ENCODE results near the gene UBE3B. TPM values are rescaled to one million over a fixed set of nuclear protein-coding genes. Genes with fewer than 3 reads are reported as not detected.

Gene UBE3B
- total and polyA plus RNA-seq, 2 experiments from 2014 or later, result 20.1 to 35.5 TPM

GRCh38 chr12:109537136-109537535, 59.7 kb downstream of the UBE3B start:
- H3K27ac ChIP-seq, result no peak overlapping the region
- no peaks in the 10 kb centered on the region for H3K27me3 ChIP-seq
- no peaks in the 10 kb centered on the region for H3K9me3 ChIP-seq (ENCODE audit: low read depth)
- no peaks in the 10 kb centered on the region for H3K9me2 ChIP-seq (replicated peaks; ENCODE audit: insufficient read depth)
- H3K79me2 ChIP-seq, result no peaks in the 10 kb centered on the region
- H3K4me2 ChIP-seq, result no peak overlapping the region
- H3K4me1 ChIP-seq (ENCODE audit: insufficient read depth), result no peaks in the 10 kb centered on the region
- WGBS (ENCODE audit: low lambda C conversion rate, missing lambda C conversion rate), result 87% methylated on average over 8 of the region's 8 CpGs
- DNase-seq (ENCODE audit: low spot score), result no peak
- no peak overlapping the region for H3K4me3 ChIP-seq
- TF ChIP-seq EZH2 (IDR thresholded peaks at IDR 0.05; ENCODE audit: borderline replicate concordance) (no peak), EZH2phosphoT487 (IDR thresholded peaks at IDR 0.05; ENCODE audit: low read depth, severe bottlenecking, unreplicated experiment) (no peak), CTCF (IDR thresholded peaks at IDR 0.05; ENCODE audit: poor library complexity) (no peak)
- H2AFZ ChIP-seq, result no peak overlapping the region
- H3K36me3 ChIP-seq (replicated peaks; ENCODE audit: insufficient read depth, low read depth), result no peaks in the 10 kb centered on the region
- H4K20me1 ChIP-seq (ENCODE audit: insufficient read depth, poor library complexity, severe bottlenecking), result no peaks in the 10 kb centered on the region

- Histone ChIP-seq H3K4me1 (ENCODE audit: insufficient read depth) (no peaks in the 10 kb centered on the region), H3K9me2 (replicated peaks; ENCODE audit: insufficient read depth) (no peaks in the 10 kb centered on the region), H2AFZ (no peak overlapping the region), H3K4me2 (no peak overlapping the region), H3K4me3 (no peak overlapping the region), H4K20me1 (ENCODE audit: insufficient read depth, poor library complexity, severe bottlenecking) (no peaks in the 10 kb centered on the region), H3K9me3 (ENCODE audit: low read depth) (no peaks in the 10 kb centered on the region), H3K27me3 (no peaks in the 10 kb centered on the region), H3K79me2 (no peaks in the 10 kb centered on the region), H3K27ac (no peak overlapping the region), H3K36me3 (replicated peaks; ENCODE audit: insufficient read depth, low read depth) (no peaks in the 10 kb centered on the region)
- TF ChIP-seq EZH2phosphoT487 (IDR thresholded peaks at IDR 0.05; ENCODE audit: low read depth, severe bottlenecking, unreplicated experiment) (no peak), EZH2 (IDR thresholded peaks at IDR 0.05; ENCODE audit: borderline replicate concordance) (no peak), CTCF (IDR thresholded peaks at IDR 0.05; ENCODE audit: poor library complexity) (no peak)
- 56% methylated on average over 16 of the region's 16 CpGs for WGBS (ENCODE audit: low lambda C conversion rate, missing lambda C conversion rate)
- DNase-seq (ENCODE audit: low spot score), result peak; percentile 38
Measured at GRCh38 chr12:109538191-109538863, 60.9 kb downstream of the UBE3B start.

GRCh38 chr12:109539508-109539907, 62.1 kb downstream of the UBE3B start:
- no peaks in the 10 kb centered on the region for H3K27me3 ChIP-seq
- TF ChIP-seq CTCF (IDR thresholded peaks at IDR 0.05; ENCODE audit: poor library complexity) (no peak), EZH2 (IDR thresholded peaks at IDR 0.05; ENCODE audit: borderline replicate concordance) (no peak), EZH2phosphoT487 (IDR thresholded peaks at IDR 0.05; ENCODE audit: low read depth, severe bottlenecking, unreplicated experiment) (no peak)
- no peaks in the 10 kb centered on the region for H3K9me2 ChIP-seq (replicated peaks; ENCODE audit: insufficient read depth)
- H3K79me2 ChIP-seq, result no peaks in the 10 kb centered on the region
- WGBS (ENCODE audit: low lambda C conversion rate, missing lambda C conversion rate), result 52% methylated on average over 9 of the region's 9 CpGs
- no peak overlapping the region for H3K27ac ChIP-seq
- no peak for DNase-seq (ENCODE audit: low spot score)
- H3K9me3 ChIP-seq (ENCODE audit: low read depth), result no peaks in the 10 kb centered on the region
- H3K4me3 ChIP-seq, result no peak overlapping the region
- H2AFZ ChIP-seq, result no peak overlapping the region
- H3K4me2 ChIP-seq, result no peak overlapping the region
- no peaks in the 10 kb centered on the region for H4K20me1 ChIP-seq (ENCODE audit: insufficient read depth, poor library complexity, severe bottlenecking)
- H3K4me1 ChIP-seq (ENCODE audit: insufficient read depth), result no peaks in the 10 kb centered on the region
- no peaks in the 10 kb centered on the region for H3K36me3 ChIP-seq (replicated peaks; ENCODE audit: insufficient read depth, low read depth)

Data from hepatocyte (in vitro differentiated cells).